Middle frontal gyrus (tissue), 1 donor: ENCODE results near the gene CDH22.

Experiments
- DNase-seq: peaks from one replicate; pipeline ENCODE4 v3.0.0-alpha.2; 2015; ENCODE audit warnings: low spot score; ENCODE audit errors: extremely low spot score

The CDH22 gene

DNA sequence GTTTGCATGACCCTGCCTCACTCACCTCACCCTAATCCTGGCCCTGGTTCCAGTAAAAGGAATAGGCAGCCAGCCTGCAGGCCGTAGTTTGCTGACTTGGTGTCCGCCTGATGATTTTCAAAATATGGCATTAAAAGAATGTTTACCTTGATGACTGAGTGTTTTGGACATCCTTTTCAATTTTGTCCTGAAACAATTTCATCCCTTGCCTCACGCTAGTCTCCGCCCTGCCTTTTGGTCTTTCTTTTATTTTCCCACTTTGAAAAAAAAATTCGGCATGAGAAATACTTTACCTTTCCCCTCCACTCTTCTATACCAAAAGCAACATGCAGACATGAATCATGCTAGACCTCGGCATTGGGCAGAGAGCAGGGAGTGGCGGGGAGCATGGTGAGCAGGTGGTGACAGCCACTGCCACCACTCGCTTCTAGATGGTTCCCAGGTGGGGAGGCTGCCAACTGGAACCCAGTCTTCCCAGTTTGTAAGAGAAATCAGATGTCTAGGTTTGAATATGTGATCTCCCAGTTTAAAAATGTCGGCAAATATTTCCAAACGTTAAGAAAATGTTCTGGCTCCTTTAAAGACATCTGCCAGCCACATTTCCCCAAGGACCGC lies 180.8 kb downstream of the CDH22 start:
- no peak for DNase-seq

DNA sequence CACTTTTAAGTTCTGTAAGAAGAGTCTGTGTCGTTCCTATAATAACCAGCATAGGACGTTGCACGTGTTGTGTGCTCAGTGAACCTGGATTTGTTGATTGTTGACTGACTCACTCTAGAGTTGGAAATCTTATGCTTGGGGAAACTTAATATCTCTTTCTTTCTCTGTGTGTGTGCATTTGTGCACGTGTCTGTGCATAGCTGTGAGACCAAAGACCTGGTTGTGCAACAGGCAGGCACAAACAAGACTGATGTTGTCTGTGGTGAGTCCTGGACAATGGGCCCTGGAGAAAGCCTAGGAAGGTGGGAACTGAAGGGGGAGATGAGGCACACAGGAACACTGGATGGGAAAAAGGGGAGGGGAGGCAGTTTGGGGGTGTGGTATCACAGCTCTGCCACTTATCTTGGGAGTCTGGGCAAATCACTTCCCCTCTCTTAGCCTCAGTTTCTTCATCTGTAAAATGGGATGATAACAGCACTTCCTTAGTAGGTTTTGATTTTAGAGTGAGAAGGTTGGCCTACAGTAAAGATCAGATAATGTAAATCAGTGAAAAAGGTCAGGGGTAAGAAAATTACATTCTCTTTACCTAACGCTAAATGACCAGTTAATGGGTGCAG lies 181.8 kb downstream of the CDH22 start:
- no peak for DNase-seq
